GM18499 (cell line): ENCODE results near the gene CACNG7.

Experiments used
- ATAC-seq: cut with Tn5 transposase; IDR thresholded peaks from one replicate; pipeline ENCODE4 v1.9.1; 2021; ENCODE audit warnings: moderate number of reproducible peaks; ENCODE audit not compliant: insufficient read depth, unreplicated experiment

Gene CACNG7

GRCh38 chr19:53877361-53877766 is 31.7 kb upstream of the CACNG7 start:
- no peak for ATAC-seq

- ATAC-seq = no peak
These were observed 30.3 kb upstream of the CACNG7 start for GRCh38 chr19:53878776-53879139.

GRCh38 chr19:53879140-53880081 is 29.7 kb upstream of the CACNG7 start:
- no peak for ATAC-seq

- ATAC-seq = no peak
These were observed 28.2 kb upstream of the CACNG7 start for GRCh38 chr19:53880711-53881481.

- ATAC-seq = no peak
These were observed 27.3 kb upstream of the CACNG7 start, which contains the start of gene PRKCG for GRCh38 chr19:53881482-53882390. Gene PRKCG (plus strand): TSS chr19:53882197. CDS start chr19:53882495, 298 bp downstream.

GRCh38 chr19:53882391-53883050 is 26.6 kb upstream of the CACNG7 start:
- ATAC-seq = no peak

GRCh38 chr19:53883231-53883661 is 25.8 kb upstream of the CACNG7 start:
- ATAC-seq = no peak

GRCh38 chr19:53883741-53884140 is 25.3 kb upstream of the CACNG7 start:
- ATAC-seq = no peak

- no peak for ATAC-seq
These were observed 24.8 kb upstream of the CACNG7 start for GRCh38 chr19:53884256-53884655.

- no peak for ATAC-seq
These were observed 24.0 kb upstream of the CACNG7 start for GRCh38 chr19:53885036-53885435.

GRCh38 chr19:53892301-53892980 is 16.6 kb upstream of the CACNG7 start:
- ATAC-seq = no peak

GRCh38 chr19:53892981-53893325 is 16.1 kb upstream of the CACNG7 start:
- no peak for ATAC-seq

GRCh38 chr19:53894707-53895106 is 14.4 kb upstream of the CACNG7 start:
- no peak for ATAC-seq

GRCh38 chr19:53896682-53897081 is 12.4 kb upstream of the CACNG7 start:
- no peak for ATAC-seq

GRCh38 chr19:53897459-53897858 is 11.6 kb upstream of the CACNG7 start:
- no peak for ATAC-seq

GRCh38 chr19:53898166-53898565 is 10.9 kb upstream of the CACNG7 start:
- ATAC-seq = no peak

GRCh38 chr19:53898636-53899341 is 10.3 kb upstream of the CACNG7 start:
- ATAC-seq = no peak

GRCh38 chr19:53900191-53900860 is 8.8 kb upstream of the CACNG7 start:
- ATAC-seq = no peak
